ENCODE measurements around the gene ABCC3.

- TF ChIP-seq CTCF (IDR thresholded peaks at IDR 0.05) = no peak
- no peak for TF ChIP-seq POLR2A (IDR thresholded peaks at IDR 0.05)
Measured at GRCh38 chr17:50681263-50682200, 46.9 kb downstream of the ABCC3 start.

Measured in lower leg skin (tissue), 3 donors.